Endodermal cell (in vitro differentiated cells): Measurements from ENCODE around the gene DNAJB1. TPM values are rescaled to one million over a fixed set of nuclear protein-coding genes. Genes with fewer than 3 reads are reported as not detected.
A peak's percentile ranks its signal among the peaks of the same experiment; 100 is the strongest.

Experiments used
- DNase-seq: peaks from one replicate; pipeline ENCODE4 v3.0.0-alpha.2; 2017
- H3K27ac ChIP-seq: 2 replicates; pipeline ENCODE4 v1.5.1; 2013; ENCODE audit warnings: mild to moderate bottlenecking, low read depth, low read length, moderate library complexity
- H3K27me3 ChIP-seq: 2 replicates; pipeline ENCODE4 v1.6.1; 2013; ENCODE audit warnings: mild to moderate bottlenecking, low read length, moderate library complexity; ENCODE audit not compliant: insufficient read depth, control insufficient read depth, poor library complexity, severe bottlenecking
- H3K36me3 ChIP-seq: 2 replicates; pipeline ENCODE4 v1.7.0; 2013; ENCODE audit warnings: mild to moderate bottlenecking, low read length, moderate library complexity; ENCODE audit not compliant: control insufficient read depth, insufficient read depth
- H3K4me1 ChIP-seq: one replicate; pipeline ENCODE4 v1.7.0; 2013; ENCODE audit warnings: low read length; ENCODE audit not compliant: control insufficient read depth, insufficient read depth
- H3K4me3 ChIP-seq: 2 replicates; pipeline ENCODE4 v1.5.1; 2013; ENCODE audit warnings: mild to moderate bottlenecking, low read length, moderate library complexity
- H3K9ac ChIP-seq: 2 replicates; pipeline ENCODE4 v1.6.1; 2013; ENCODE audit warnings: mild to moderate bottlenecking, low read length, moderate library complexity; ENCODE audit not compliant: poor library complexity, severe bottlenecking; ENCODE audit errors: extremely low read depth
- H3K9me3 ChIP-seq: 2 replicates; pipeline ENCODE4 v1.6.1; 2013; ENCODE audit warnings: mild to moderate bottlenecking, low read length, moderate library complexity; ENCODE audit not compliant: control insufficient read depth
- H3K27ac Mint-ChIP-seq: 2 replicates; pipeline ENCODE4 v1.8.0; 2020; ENCODE audit warnings: mixed read lengths
- H3K27me3 Mint-ChIP-seq: 2 replicates; pipeline ENCODE4 v1.8.0; 2021; ENCODE audit warnings: mild to moderate bottlenecking, mixed read lengths; ENCODE audit not compliant: insufficient read depth
- H3K36me3 Mint-ChIP-seq: 2 replicates; pipeline ENCODE4 v1.8.0; 2020; ENCODE audit warnings: low read depth, mixed read lengths
- H3K4me1 Mint-ChIP-seq: 2 replicates; pipeline ENCODE4 v1.8.0; 2020; ENCODE audit warnings: mixed read lengths
- H3K4me3 Mint-ChIP-seq: 2 replicates; pipeline ENCODE4 v1.8.0; 2020; ENCODE audit warnings: mild to moderate bottlenecking, moderate library complexity, mixed read lengths
- H3K9me3 Mint-ChIP-seq: 2 replicates; pipeline ENCODE4 v1.8.0; 2020; ENCODE audit warnings: mild to moderate bottlenecking, mixed read lengths
- CTCF ChIP-seq: fragments of 200-600 bp; sonication (generic); conservative IDR thresholded peaks from 2 replicates; pipeline ENCODE4 v1.5.0; 2021; ENCODE audit warnings: antibody characterized with exemption, mild to moderate bottlenecking
- WGBS, 2 experiments: methylation state at CpG; one replicate each; pipeline versions ENCODE4 v1.1.5 to v1.1.7; 2013; ENCODE audit warnings: missing lambda C conversion rate in 2 of 2, mixed read lengths in 1 of 2; ENCODE audit not compliant: insufficient coverage in 1 of 2, insufficient read length in 1 of 2; 5-methylcytosine and 5-hydroxymethylcytosine counted together
- total RNA-seq, 2 donors: library from RNA; stranded (reverse); fragmentation: NEBNext Ultra II Directional in 1 of 2; extraction: Animal tissue kit (Norgen Biotek cat#: 25700) in 1 of 2; gene quantifications; 2 replicates in 1 of 2; 3 replicates in 1 of 2; pipeline ENCODE4 v1.2.1, GENCODE V29; 2021

DNAJB1 gene
- total RNA-seq, 2 donors from 2014 or later, result 66.1 to 70.0 TPM

GRCh38 chr19:14520543-14520942, 2.3 kb upstream of the DNAJB1 start:
- Mint-ChIP-seq H3K9me3 (no peaks in the 10 kb centered on the region), H3K27ac (no peak overlapping the region), H3K4me1 (peaks cover 22% of the 10 kb centered on the region), H3K27me3 (no peaks in the 10 kb centered on the region), H3K36me3 (peaks cover 13% of the 10 kb centered on the region), H3K4me3 (no peak overlapping the region)
- Histone ChIP-seq H3K27me3 (no peaks in the 10 kb centered on the region), H3K4me3 (no peak overlapping the region), H3K27ac (no peak overlapping the region), H3K9me3 (no peaks in the 10 kb centered on the region), H3K4me1 (peaks cover 7% of the 10 kb centered on the region), H3K36me3 (peaks cover 14% of the 10 kb centered on the region), H3K9ac (no peak overlapping the region)
- no peak for DNase-seq
- no peak for TF ChIP-seq CTCF
- WGBS, 2 experiments, result 83 to 91% methylated on average over 3 to 4 of the region's 4 CpGs

- H3K9me3 Mint-ChIP-seq, result no peaks in the 10 kb centered on the region
- peaks cover 26% of the 10 kb centered on the region for H3K4me1 Mint-ChIP-seq
- 79 to 88% methylated on average over 2 of the region's 2 CpGs for WGBS, 2 experiments
- no peaks in the 10 kb centered on the region for H3K27me3 ChIP-seq
- H3K4me3 ChIP-seq, result no peak overlapping the region
- peaks cover 8% of the 10 kb centered on the region for H3K4me1 ChIP-seq
- peaks cover 19% of the 10 kb centered on the region for H3K36me3 Mint-ChIP-seq
- no peak for DNase-seq
- no peaks in the 10 kb centered on the region for H3K9me3 ChIP-seq
- H3K4me3 Mint-ChIP-seq, result peak overlapping the region; percentile 88
- H3K27ac ChIP-seq, result no peak overlapping the region
- H3K27me3 Mint-ChIP-seq, result no peaks in the 10 kb centered on the region
- no peak overlapping the region for H3K9ac ChIP-seq
- peak overlapping the region; percentile 74 for H3K27ac Mint-ChIP-seq
- TF ChIP-seq CTCF, result no peak
- H3K36me3 ChIP-seq, result peaks cover 20% of the 10 kb centered on the region
These were observed 1.7 kb upstream of the DNAJB1 start for GRCh38 chr19:14519860-14520407.

DNA sequence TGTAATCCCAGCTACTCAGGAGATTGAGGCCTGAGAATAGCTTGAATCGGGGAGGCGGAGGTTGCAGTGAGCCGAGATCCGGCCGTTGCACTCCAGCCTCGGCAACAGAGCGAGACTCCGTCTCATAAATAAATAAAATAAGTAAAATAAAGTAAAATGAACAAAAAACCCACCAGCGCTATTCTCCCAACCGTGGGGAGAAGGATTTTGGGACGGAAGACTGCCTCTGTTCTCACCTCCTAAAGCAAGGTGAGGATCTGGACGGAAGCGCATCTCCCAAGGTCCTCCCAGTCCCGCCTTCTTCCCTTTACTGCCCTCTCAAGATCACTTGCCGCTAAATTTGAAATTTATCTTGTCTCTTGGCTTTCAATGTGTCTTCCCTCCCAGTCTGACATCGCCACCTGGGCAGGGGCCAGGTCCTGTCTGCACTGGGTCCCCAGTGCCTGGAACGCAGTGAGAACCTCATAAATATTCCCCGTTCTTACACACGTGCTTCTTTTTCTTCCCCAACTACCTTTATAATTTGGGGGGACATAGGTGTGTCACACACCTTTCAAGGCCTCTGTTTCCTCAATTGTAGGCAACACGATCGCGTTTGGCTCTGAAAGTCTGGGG, 1.2 kb upstream of the DNAJB1 start:
- no peaks in the 10 kb centered on the region for H3K27me3 ChIP-seq
- no peaks in the 10 kb centered on the region for H3K9me3 Mint-ChIP-seq
- peaks cover 25% of the 10 kb centered on the region for H3K36me3 Mint-ChIP-seq
- peak overlapping the region; percentile 88 for H3K4me3 Mint-ChIP-seq
- 95% methylated on average over 15 to 20 of the region's 22 CpGs for WGBS, 2 experiments
- H3K36me3 ChIP-seq, result peaks cover 26% of the 10 kb centered on the region
- no peak overlapping the region for H3K27ac ChIP-seq
- no peaks in the 10 kb centered on the region for H3K9me3 ChIP-seq
- H3K4me1 Mint-ChIP-seq, result peaks cover 32% of the 10 kb centered on the region
- no peak overlapping the region for H3K9ac ChIP-seq
- no peaks in the 10 kb centered on the region for H3K27me3 Mint-ChIP-seq
- peak overlapping the region; percentile 74 for H3K27ac Mint-ChIP-seq
- peak overlapping the region; percentile 74 for H3K4me3 ChIP-seq
- H3K4me1 ChIP-seq, result peaks cover 8% of the 10 kb centered on the region
- no peak for TF ChIP-seq CTCF
- DNase-seq, result no peak
